ENCODE measurements around the gene MRPS30.

GRCh38 chr5:44845777-44846176 lies 37.0 kb downstream of the MRPS30 start:
- no peak for TF ChIP-seq CTCF (IDR thresholded peaks at IDR 0.05)
- TF ChIP-seq POLR2A (IDR thresholded peaks at IDR 0.05), result no peak

Measured in breast epithelium (tissue), 3 donors.